Stimulated activated memory B cell treated with anti-CD40 and anti-IgM and Interleukin-4, amounts not matched to agents 10 μg/mL and 1 μg/mL and 100 μg/mL, for 72 hours (primary cell): ENCODE results near the gene ATP5MK.

Experiments
- ATAC-seq: fragments of 150-1000 bp; cut with Tn5 transposase; 2 replicates; pipeline ENCODE4 v1.10.0; 2021
- H3K27ac Mint-ChIP-seq: one replicate; pipeline ENCODE4 v1.8.0; 2022; ENCODE audit warnings: mild to moderate bottlenecking, mixed read lengths
- H3K27me3 Mint-ChIP-seq: one replicate; pipeline ENCODE4 v1.8.0; 2022; ENCODE audit warnings: mixed read lengths
- H3K36me3 Mint-ChIP-seq: one replicate; pipeline ENCODE4 v1.8.0; 2022; ENCODE audit warnings: mixed read lengths
- H3K4me1 Mint-ChIP-seq: one replicate; pipeline ENCODE4 v1.8.0; 2022; ENCODE audit warnings: mixed read lengths
- H3K4me3 Mint-ChIP-seq: one replicate; pipeline ENCODE4 v1.8.0; 2022; ENCODE audit warnings: mild to moderate bottlenecking, moderate library complexity, mixed read lengths
- H3K9me3 Mint-ChIP-seq: one replicate; pipeline ENCODE4 v1.8.0; 2022; ENCODE audit warnings: mixed read lengths

ATP5MK gene, protein sequence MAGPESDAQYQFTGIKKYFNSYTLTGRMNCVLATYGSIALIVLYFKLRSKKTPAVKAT

DNA sequence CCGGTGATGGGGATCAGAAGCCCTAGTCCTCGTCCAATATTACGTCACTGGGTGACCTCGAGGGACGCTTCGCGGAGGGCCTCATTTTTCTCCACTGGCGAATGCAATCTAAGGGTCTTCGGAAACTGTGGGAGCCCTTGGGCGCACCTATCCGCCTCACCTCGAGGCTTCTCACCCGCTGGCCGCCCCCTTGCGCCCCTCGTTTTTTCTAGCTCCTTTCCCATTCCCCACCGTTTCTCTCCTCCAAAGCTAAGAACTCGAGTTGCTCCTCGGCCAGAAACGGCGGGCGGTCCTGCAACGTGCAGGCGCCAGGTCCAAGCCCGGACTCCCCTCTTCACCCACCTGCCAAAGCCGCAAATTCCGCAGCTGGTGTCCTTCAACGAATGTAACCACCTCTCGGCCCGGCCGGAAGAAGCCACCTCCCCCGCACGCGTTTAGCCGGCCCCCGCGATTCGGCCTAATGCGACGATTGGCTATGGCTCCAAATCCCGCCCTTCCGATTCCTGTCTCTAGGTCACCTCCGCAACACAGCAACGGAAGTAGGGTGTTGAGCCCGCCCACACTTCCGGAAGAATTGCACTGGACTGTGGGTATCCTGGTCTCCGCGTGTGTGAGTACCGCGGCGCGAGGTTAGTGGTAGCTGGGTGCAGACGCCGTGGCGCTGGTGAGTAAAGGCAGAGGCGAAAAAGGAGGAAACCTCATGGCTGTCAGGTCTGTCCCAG, at the start of gene ATP5MK, which contains the start of gene PDCD11:
Gene ATP5MK, minus strand, starts transcription at position 409 of the 722 bp plus-strand sequence. CDS start 4,018 bp downstream, outside the sequence.
Gene PDCD11, plus strand, starts transcription at position 560 of the 722 bp plus-strand sequence. CDS start 1,801 bp downstream, outside the sequence.
- H3K4me1 Mint-ChIP-seq, result peaks cover 46% of the 10 kb centered on the region
- no peaks in the 10 kb centered on the region for H3K27me3 Mint-ChIP-seq
- H3K36me3 Mint-ChIP-seq, result peaks cover 33% of the 10 kb centered on the region
- peak within 1 kb of the TSS; percentile 94 for H3K4me3 Mint-ChIP-seq
- peak; percentile 100 for ATAC-seq
- H3K27ac Mint-ChIP-seq, result peak within 1 kb of the TSS; percentile 89
- H3K9me3 Mint-ChIP-seq, result no peaks in the 10 kb centered on the region

DNA sequence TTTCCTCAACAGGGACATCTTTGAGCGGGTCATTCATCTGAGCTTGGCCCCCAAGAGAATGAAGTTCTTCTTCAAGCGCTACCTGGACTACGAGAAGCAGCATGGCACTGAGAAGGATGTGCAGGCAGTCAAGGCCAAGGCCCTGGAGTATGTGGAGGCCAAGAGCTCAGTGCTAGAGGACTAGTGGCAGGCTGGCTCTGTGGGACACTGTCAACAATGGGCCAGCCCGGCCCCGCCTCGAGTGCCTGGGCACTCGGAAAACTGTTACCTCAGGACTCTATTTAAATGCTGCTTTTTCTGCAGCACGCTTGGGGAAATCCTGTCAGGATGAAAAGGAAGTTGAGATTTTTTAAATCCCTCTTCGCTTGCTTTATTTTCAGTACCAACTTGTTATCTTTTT, 49.1 kb upstream of the ATP5MK start:
- Mint-ChIP-seq H3K27ac (peak overlapping the region; percentile 42), H3K36me3 (peaks cover 79% of the 10 kb centered on the region), H3K27me3 (no peaks in the 10 kb centered on the region)

DNA sequence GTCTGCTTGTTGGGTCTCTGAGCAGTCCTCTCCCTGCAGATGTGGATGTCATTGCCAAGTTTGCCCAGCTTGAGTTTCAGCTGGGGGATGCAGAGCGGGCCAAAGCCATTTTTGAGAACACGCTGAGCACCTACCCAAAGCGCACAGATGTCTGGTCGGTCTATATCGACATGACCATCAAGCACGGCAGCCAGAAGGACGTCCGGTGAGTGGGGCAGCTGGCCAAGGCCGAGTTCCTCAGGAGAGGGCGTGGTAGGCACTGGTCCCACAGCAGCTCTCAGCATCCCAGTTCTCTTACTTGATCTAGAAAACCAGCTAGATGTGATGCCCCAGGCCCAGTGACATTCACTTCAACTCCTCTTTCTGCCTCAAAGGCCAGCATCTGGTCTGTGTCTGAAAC, 48.2 kb upstream of the ATP5MK start:
- Mint-ChIP-seq H3K27me3 (no peaks in the 10 kb centered on the region), H3K9me3 (no peaks in the 10 kb centered on the region), H3K4me3 (no peak overlapping the region), H3K4me1 (peaks cover 20% of the 10 kb centered on the region), H3K27ac (peak overlapping the region; percentile 42), H3K36me3 (peaks cover 79% of the 10 kb centered on the region)
- no peak for ATAC-seq

More for the DNA sequence above, 49.1 kb upstream of the ATP5MK start:
- ATAC-seq, result no peak
- peaks cover 29% of the 10 kb centered on the region for H3K4me1 Mint-ChIP-seq
- H3K9me3 Mint-ChIP-seq, result no peaks in the 10 kb centered on the region
- no peak overlapping the region for H3K4me3 Mint-ChIP-seq

DNA sequence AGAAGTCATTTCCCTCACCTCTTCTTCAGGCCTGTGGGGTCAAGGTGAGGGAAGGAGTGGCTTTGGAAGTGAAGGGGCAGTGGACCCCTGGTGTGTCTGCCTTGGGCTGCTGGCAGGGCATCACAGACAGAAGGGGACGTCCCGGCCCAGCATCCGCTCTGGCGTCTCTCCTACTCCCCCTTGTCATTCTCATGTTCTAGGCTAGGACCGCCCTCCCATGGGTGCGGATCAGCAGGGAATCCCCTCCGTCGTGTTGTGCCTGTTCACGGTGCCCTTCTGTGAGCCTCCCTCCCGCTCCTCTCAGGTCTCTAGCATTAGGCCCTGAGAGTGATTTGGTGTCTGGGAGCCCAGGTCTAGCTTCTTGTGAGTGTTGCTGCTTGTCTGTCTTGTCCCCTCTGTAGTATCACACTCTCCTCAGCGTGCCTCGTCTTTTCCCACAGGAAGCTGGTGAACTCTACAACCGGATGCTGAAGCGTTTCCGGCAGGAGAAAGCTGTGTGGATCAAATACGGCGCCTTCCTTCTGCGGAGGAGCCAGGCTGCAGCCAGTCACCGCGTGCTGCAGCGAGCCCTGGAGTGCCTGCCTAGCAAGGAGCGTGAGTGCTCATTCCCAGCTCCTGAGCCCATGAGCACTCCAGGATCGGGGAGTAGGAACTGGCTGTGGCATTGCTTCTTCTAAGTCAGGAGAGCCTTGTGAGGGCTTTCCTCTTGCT, 47.4 kb upstream of the ATP5MK start:
- H3K36me3 Mint-ChIP-seq, result peaks cover 74% of the 10 kb centered on the region
- no peak for ATAC-seq
- no peaks in the 10 kb centered on the region for H3K27me3 Mint-ChIP-seq
- peak overlapping the region; percentile 35 for H3K27ac Mint-ChIP-seq
- peaks cover 11% of the 10 kb centered on the region for H3K4me1 Mint-ChIP-seq
- no peak overlapping the region for H3K4me3 Mint-ChIP-seq
- no peaks in the 10 kb centered on the region for H3K9me3 Mint-ChIP-seq

DNA sequence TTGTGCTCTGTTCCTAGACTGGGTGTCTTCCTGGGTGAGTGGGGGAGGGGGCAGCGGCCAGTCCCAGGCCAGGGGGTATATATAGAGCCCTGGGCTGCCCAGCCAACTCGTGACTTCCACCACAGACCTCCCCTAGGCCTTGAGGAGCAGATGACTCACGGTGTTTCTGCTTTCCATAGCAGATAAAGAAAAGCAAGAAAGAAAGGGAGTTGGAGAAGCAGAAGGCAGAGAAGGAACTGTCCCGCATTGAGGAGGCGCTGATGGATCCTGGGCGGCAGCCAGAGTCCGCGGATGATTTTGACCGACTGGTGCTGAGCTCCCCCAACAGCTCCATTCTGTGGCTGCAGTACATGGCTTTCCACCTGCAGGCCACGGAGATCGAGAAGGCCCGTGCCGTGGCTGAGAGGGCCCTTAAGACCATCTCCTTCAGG, 45.8 kb upstream of the ATP5MK start:
- H3K9me3 Mint-ChIP-seq, result no peaks in the 10 kb centered on the region
- H3K36me3 Mint-ChIP-seq, result peaks cover 73% of the 10 kb centered on the region
- H3K27me3 Mint-ChIP-seq, result no peaks in the 10 kb centered on the region
- peak overlapping the region; percentile 65 for H3K27ac Mint-ChIP-seq
- no peak for ATAC-seq
- no peak overlapping the region for H3K4me3 Mint-ChIP-seq
- no peaks in the 10 kb centered on the region for H3K4me1 Mint-ChIP-seq

DNA sequence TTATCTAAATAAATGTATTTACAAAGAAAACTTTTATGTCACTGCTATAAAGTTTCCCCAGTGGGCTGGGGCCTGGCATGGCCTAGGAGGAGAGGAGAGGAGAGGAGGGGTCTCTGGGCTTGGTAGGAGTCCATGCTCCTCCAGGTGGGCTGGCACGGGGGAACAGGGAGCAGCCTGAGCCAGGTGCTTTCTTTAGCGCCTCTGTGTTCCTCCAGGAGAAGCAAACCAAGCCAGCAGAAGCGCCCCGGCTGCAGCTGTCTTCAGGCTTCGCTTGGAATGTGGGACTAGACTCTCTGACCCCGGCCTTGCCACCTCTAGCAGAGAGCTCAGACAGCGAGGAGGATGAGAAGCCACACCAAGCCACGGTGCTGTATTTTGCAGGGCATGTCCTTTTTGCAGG, 45.3 kb upstream of the ATP5MK start:
- Mint-ChIP-seq H3K27me3 (no peaks in the 10 kb centered on the region), H3K4me1 (no peaks in the 10 kb centered on the region), H3K4me3 (no peak overlapping the region), H3K27ac (peak overlapping the region; percentile 65), H3K36me3 (peaks cover 73% of the 10 kb centered on the region), H3K9me3 (no peaks in the 10 kb centered on the region)
- no peak for ATAC-seq

DNA sequence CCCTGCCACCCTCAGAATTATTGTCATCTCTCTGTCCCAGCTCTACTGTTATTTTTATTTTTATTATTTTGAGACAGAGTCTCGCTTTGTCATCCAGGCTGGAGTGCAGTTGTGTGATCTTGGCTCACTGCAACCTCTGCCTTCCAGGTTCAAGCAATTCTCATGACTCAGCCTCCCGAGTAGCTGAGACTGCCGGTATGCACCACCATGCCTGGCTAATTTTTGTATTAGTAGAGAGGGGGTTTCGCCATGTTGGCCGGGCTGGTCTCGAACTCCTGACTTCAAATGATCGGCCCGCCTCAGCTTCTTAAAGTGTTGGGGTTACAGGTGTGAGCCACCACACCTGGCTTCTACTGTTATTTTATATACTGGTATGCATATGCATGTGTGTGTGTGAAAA, 44.9 kb upstream of the ATP5MK start:
- H3K36me3 Mint-ChIP-seq, result peaks cover 73% of the 10 kb centered on the region
- no peak for ATAC-seq
- H3K27me3 Mint-ChIP-seq, result no peaks in the 10 kb centered on the region
- no peaks in the 10 kb centered on the region for H3K9me3 Mint-ChIP-seq
- H3K4me1 Mint-ChIP-seq, result no peaks in the 10 kb centered on the region
- H3K27ac Mint-ChIP-seq, result no peak overlapping the region
- no peak overlapping the region for H3K4me3 Mint-ChIP-seq

DNA sequence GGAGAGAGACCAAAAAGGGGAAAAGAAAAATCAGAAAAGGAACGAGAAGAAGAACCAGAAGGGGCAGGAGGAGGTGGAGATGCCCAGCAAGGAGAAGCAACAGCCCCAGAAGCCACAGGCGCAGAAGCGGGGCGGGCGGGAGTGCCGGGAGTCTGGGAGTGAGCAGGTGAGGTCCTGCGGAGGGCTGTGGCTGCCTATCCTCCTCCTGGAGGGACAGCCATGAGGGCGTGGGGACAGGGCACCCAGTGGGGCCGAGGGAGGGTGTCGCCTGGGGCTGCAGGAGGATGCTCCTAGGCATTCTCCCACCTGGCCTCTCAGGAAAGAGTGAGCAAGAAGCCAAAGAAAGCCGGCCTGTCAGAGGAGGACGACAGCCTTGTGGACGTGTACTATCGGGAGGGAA, 44.1 kb upstream of the ATP5MK start:
- ATAC-seq, result no peak
- H3K4me3 Mint-ChIP-seq, result no peak overlapping the region
- no peaks in the 10 kb centered on the region for H3K4me1 Mint-ChIP-seq
- peak overlapping the region; percentile 57 for H3K27ac Mint-ChIP-seq
- no peaks in the 10 kb centered on the region for H3K9me3 Mint-ChIP-seq
- no peaks in the 10 kb centered on the region for H3K27me3 Mint-ChIP-seq
- peaks cover 71% of the 10 kb centered on the region for H3K36me3 Mint-ChIP-seq

DNA sequence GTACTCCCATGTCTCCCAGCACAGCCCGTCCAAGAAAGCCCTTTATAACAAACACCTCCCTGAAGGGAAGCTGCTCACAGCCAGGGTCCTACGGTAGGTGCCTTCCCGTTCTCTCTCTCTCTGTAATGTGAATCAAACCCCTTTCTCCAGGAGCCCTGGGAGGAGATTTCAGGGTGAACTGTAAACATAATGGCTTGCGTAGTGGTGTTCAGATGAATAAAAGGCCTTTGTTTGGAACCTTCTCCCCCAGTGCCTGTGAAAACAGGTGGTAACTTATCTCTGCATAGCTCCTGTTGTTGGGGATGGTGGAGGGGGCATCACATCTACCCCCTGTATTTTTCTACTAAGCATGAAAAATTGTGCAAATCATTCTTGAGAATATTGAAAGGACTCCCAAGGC, 43.5 kb upstream of the ATP5MK start:
- ATAC-seq, result no peak
- Mint-ChIP-seq H3K27ac (peak overlapping the region; percentile 57), H3K4me3 (no peak overlapping the region), H3K4me1 (no peaks in the 10 kb centered on the region), H3K36me3 (peaks cover 71% of the 10 kb centered on the region), H3K9me3 (no peaks in the 10 kb centered on the region), H3K27me3 (no peaks in the 10 kb centered on the region)

DNA sequence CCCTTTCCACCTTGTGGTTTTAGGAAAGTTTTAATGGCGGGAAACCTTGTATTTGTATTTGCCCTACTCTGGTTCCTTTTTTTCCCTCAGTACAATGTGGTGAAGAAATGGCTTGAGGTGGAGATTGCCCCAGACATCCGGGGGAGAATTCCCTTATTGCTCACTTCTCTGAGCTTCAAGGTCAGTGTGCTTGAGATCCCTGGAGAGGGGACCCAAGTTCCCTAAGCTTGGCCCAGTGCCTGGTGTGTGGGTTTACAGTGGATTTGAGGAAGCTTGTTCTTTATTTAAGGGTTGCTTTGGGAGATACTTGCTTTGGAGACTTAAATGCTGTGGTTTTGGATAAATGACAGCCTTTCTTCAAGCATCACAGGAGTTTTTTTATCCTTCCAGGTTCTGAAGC, 37.6 kb upstream of the ATP5MK start:
- H3K27me3 Mint-ChIP-seq, result no peaks in the 10 kb centered on the region
- no peaks in the 10 kb centered on the region for H3K9me3 Mint-ChIP-seq
- H3K27ac Mint-ChIP-seq, result no peak overlapping the region
- H3K36me3 Mint-ChIP-seq, result peaks cover 80% of the 10 kb centered on the region
- no peak for ATAC-seq
- no peak overlapping the region for H3K4me3 Mint-ChIP-seq
- H3K4me1 Mint-ChIP-seq, result no peaks in the 10 kb centered on the region

DNA sequence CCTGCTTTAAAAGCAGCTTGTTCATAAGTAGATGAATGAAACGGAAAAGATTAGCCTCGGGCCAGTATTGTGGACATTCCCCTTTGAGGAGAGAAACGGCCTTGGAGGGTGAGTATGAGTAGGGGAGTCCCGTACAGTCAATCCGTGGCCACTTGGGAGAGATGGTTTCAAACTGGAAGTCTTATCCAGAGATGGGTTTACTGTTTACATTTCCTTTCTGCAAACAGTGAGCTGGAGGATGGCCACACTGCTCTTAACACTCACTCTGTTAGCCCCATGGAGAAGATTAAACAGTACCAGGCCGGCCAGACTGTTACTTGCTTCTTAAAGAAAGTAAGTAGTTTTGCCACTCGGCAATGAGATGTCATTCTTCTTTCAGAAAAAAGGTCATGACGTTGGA, 35.6 kb upstream of the ATP5MK start:
- Mint-ChIP-seq H3K27ac (no peak overlapping the region), H3K36me3 (peaks cover 82% of the 10 kb centered on the region), H3K4me3 (no peak overlapping the region), H3K4me1 (no peaks in the 10 kb centered on the region), H3K9me3 (no peaks in the 10 kb centered on the region), H3K27me3 (no peaks in the 10 kb centered on the region)
- no peak for ATAC-seq

DNA sequence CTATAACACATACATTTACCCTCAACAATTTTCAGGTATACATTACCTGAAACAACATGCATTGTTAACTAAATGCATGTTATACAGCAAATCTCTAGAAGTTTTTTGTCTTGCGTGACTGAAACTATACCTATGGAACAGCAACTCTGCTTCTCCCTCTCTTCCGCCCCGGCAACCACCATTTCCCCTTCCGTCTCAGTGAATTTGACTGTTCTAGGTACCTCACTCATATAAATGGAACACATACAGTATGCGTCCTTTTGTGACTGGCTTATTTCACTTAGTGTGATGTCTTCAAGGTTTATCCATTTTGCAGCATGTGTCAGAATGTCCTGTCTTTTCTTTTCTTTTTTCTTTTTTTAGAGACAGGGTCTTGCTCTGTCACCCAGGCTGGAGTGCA, 33.4 kb upstream of the ATP5MK start:
- no peaks in the 10 kb centered on the region for H3K9me3 Mint-ChIP-seq
- no peak for ATAC-seq
- no peak overlapping the region for H3K4me3 Mint-ChIP-seq
- H3K36me3 Mint-ChIP-seq, result peaks cover 82% of the 10 kb centered on the region
- H3K4me1 Mint-ChIP-seq, result no peaks in the 10 kb centered on the region
- peak overlapping the region; percentile 34 for H3K27ac Mint-ChIP-seq
- H3K27me3 Mint-ChIP-seq, result no peaks in the 10 kb centered on the region

DNA sequence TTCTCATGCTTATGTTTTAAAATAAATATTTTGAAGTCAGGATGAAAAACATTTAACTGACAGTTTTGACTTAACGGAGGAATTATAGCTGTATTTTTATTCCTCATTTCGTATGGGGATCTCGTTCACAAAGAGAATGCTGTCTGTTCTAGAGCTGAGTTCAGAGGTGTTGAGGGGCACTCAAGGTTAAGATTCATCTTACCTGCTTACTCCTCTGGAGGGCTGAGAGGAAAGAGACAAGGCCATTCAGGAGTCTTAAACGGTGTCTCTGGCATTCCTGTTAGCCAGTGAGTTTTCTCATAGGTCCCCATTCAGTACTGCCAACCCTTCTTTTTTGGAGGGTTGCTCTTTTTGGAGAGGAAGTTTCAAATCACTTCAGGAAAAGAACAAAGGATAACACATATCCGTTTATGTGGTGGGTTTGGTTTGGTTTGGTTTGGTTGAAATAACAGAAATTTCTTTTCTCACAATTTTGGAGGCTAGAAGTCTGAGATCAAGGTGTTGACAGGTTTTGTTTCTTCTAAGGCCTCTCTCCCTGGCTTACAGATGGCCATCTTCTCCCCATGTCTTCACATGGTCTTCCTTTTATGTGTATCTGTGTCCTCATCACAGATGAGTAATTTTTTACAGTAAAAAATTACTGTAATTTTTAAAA, 32.8 kb upstream of the ATP5MK start:
- no peak for ATAC-seq
- Mint-ChIP-seq H3K27me3 (no peaks in the 10 kb centered on the region), H3K4me1 (no peaks in the 10 kb centered on the region), H3K36me3 (peaks cover 85% of the 10 kb centered on the region), H3K9me3 (no peaks in the 10 kb centered on the region), H3K4me3 (no peak overlapping the region), H3K27ac (peak overlapping the region; percentile 34)

DNA sequence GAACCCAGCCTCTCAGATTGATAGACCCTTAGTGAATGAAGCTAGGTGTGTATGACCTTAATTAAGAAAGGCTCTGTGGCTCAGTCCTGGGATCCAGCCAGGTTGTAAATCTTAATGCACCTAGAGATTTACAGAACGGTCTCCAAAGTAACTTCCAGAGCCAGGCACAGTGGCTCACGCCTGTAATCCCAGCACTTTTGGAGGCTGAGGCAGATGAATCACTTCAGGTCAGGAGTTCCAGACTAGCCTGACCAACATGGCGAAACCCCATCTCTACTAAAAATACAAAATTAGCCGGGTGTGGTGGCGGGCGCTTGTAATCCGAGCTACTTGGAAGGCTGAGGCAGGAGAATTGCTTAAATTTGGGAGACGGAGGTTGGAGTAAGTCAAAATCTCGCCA, 31.6 kb upstream of the ATP5MK start:
- no peak overlapping the region for H3K4me3 Mint-ChIP-seq
- H3K9me3 Mint-ChIP-seq, result no peaks in the 10 kb centered on the region
- peaks cover 82% of the 10 kb centered on the region for H3K36me3 Mint-ChIP-seq
- no peaks in the 10 kb centered on the region for H3K4me1 Mint-ChIP-seq
- H3K27ac Mint-ChIP-seq, result no peak overlapping the region
- ATAC-seq, result no peak
- no peaks in the 10 kb centered on the region for H3K27me3 Mint-ChIP-seq

DNA sequence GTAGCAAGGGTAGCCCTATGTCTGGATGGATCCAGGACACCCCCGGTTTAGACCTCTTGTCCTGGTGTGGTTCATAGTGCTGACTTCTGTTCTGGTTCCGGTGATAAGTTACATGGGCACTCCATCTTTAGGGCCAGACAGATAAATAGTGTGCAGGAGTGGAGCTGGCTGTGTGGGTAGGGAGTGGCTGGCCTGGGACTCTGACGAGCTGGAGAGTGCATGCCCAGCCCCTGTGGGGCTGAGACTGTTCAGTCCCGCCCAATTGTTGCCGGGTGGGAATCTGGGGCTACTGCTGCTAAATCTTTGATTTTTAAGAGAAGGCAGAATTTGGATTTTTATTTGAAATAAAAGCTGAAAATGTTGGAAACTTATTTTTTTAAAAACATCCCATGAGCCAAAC, 27.5 kb upstream of the ATP5MK start:
- Mint-ChIP-seq H3K27me3 (no peaks in the 10 kb centered on the region), H3K27ac (no peak overlapping the region), H3K36me3 (peaks cover 67% of the 10 kb centered on the region), H3K4me3 (no peak overlapping the region), H3K4me1 (no peaks in the 10 kb centered on the region), H3K9me3 (no peaks in the 10 kb centered on the region)
- no peak for ATAC-seq
